Measurements from ENCODE around the gene HDLBP. TPM values are rescaled to one million over a fixed set of nuclear protein-coding genes. Genes with fewer than 3 reads are reported as not detected.
"Not testable (repeated sequence)": the region's sequence is repeated elsewhere in the genome, so short reads cannot be mapped to it uniquely, and the experiment has no call there.

The HDLBP gene
- total and polyA plus RNA-seq, 2 experiments from 2014 or later, result 389 to 437 TPM

- Histone ChIP-seq H3K36me3 (replicated peaks; ENCODE audit: insufficient read depth, low read depth) (no peaks in the 10 kb centered on the region), H3K27me3 (no peaks in the 10 kb centered on the region), H3K9me3 (ENCODE audit: low read depth) (no peaks in the 10 kb centered on the region), H3K4me3 (no peak overlapping the region), H3K27ac (no peak overlapping the region), H3K9me2 (replicated peaks; ENCODE audit: insufficient read depth) (no peaks in the 10 kb centered on the region), H4K20me1 (ENCODE audit: insufficient read depth, poor library complexity, severe bottlenecking) (no peaks in the 10 kb centered on the region), H3K4me1 (ENCODE audit: insufficient read depth) (no peaks in the 10 kb centered on the region), H3K79me2 (no peaks in the 10 kb centered on the region), H2AFZ (no peak overlapping the region), H3K4me2 (no peak overlapping the region)
- no peak for TF ChIP-seq CTCF (IDR thresholded peaks at IDR 0.05; ENCODE audit: poor library complexity)
- TF ChIP-seq EZH2phosphoT487 (IDR thresholded peaks at IDR 0.05; ENCODE audit: low read depth, severe bottlenecking, unreplicated experiment), result no peak
- TF ChIP-seq EZH2 (IDR thresholded peaks at IDR 0.05; ENCODE audit: borderline replicate concordance), result no peak
- no peak for DNase-seq (ENCODE audit: low spot score)
- WGBS (ENCODE audit: low lambda C conversion rate, missing lambda C conversion rate), result 88% methylated on average over 16 of the region's 16 CpGs
These were observed 116.2 kb downstream of the HDLBP start for GRCh38 chr2:241199286-241199685.

DNA sequence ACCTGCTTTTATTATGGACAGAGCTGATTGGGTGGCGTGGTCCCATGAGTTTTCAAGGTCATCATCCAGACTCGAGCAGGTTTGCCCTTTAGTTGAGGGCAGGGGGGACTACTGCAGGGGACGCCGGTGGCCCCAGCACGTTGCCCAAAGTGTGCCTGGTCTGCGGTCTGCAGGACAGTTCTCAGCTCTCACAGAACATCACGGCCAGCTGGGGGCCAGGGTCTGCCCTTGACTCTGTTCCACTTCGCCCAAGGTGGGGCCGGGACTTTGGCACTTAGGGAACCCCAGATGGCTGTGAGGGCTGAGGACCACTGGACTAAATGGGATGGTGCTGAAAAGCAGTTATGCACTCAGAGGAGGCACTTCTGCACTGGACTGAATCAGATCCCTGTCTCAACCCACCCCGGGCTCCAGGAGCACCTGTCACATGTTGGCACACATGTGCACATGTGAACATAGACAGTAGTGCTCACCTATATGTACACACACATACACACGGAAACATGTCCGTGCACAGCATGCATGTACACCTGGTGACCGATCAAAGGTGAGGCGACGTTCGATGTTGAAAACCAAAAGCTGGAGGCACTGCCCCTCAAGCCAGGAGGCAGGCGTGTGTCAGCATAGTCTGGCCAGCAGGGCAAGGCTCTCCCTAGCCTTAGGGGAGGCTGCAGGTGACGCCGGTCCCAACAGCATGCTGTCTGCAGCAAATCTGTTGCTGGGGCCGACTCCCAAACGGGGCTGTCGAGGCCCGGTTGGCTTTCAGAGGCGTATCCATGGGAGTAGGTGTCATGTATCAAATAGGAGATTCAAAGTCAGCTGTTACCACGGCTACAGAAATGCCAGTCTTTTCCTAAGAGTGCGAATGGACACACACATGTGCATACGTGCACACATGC lies 116.8 kb downstream of the HDLBP start:
- no peaks in the 10 kb centered on the region for H3K79me2 ChIP-seq
- no peaks in the 10 kb centered on the region for H3K36me3 ChIP-seq (replicated peaks; ENCODE audit: insufficient read depth, low read depth)
- no peak overlapping the region for H3K4me2 ChIP-seq
- TF ChIP-seq EZH2 (IDR thresholded peaks at IDR 0.05; ENCODE audit: borderline replicate concordance), result no peak
- TF ChIP-seq EZH2phosphoT487 (IDR thresholded peaks at IDR 0.05; ENCODE audit: low read depth, severe bottlenecking, unreplicated experiment), result no peak
- no peak overlapping the region for H2AFZ ChIP-seq
- H3K4me1 ChIP-seq (ENCODE audit: insufficient read depth), result no peaks in the 10 kb centered on the region
- no peak overlapping the region for H3K4me3 ChIP-seq
- H4K20me1 ChIP-seq (ENCODE audit: insufficient read depth, poor library complexity, severe bottlenecking), result no peaks in the 10 kb centered on the region
- H3K9me2 ChIP-seq (replicated peaks; ENCODE audit: insufficient read depth), result no peaks in the 10 kb centered on the region
- DNase-seq (ENCODE audit: low spot score), result no peak
- H3K9me3 ChIP-seq (ENCODE audit: low read depth), result no peaks in the 10 kb centered on the region
- H3K27ac ChIP-seq, result no peak overlapping the region
- WGBS (ENCODE audit: low lambda C conversion rate, missing lambda C conversion rate), result 85% methylated on average over 27 of the region's 27 CpGs
- H3K27me3 ChIP-seq, result no peaks in the 10 kb centered on the region

- TF ChIP-seq EZH2phosphoT487 (IDR thresholded peaks at IDR 0.05; ENCODE audit: low read depth, severe bottlenecking, unreplicated experiment), result no peak
- TF ChIP-seq EZH2 (IDR thresholded peaks at IDR 0.05; ENCODE audit: borderline replicate concordance), result no peak
- no peak for TF ChIP-seq CTCF (IDR thresholded peaks at IDR 0.05; ENCODE audit: poor library complexity)
- no peaks in the 10 kb centered on the region for H3K36me3 ChIP-seq (replicated peaks; ENCODE audit: insufficient read depth, low read depth)
- DNase-seq (ENCODE audit: low spot score), result no peak
- no peaks in the 10 kb centered on the region for H3K27me3 ChIP-seq
- H3K4me2 ChIP-seq, result no peak overlapping the region
- H4K20me1 ChIP-seq (ENCODE audit: insufficient read depth, poor library complexity, severe bottlenecking), result no peaks in the 10 kb centered on the region
- no peak overlapping the region for H3K4me3 ChIP-seq
- no peaks in the 10 kb centered on the region for H3K4me1 ChIP-seq (ENCODE audit: insufficient read depth)
- H2AFZ ChIP-seq, result no peak overlapping the region
- no peaks in the 10 kb centered on the region for H3K9me2 ChIP-seq (replicated peaks; ENCODE audit: insufficient read depth)
- no peaks in the 10 kb centered on the region for H3K9me3 ChIP-seq (ENCODE audit: low read depth)
- 90% methylated on average over 6 of the region's 6 CpGs for WGBS (ENCODE audit: low lambda C conversion rate, missing lambda C conversion rate)
- H3K79me2 ChIP-seq, result no peaks in the 10 kb centered on the region
- H3K27ac ChIP-seq, result no peak overlapping the region
These were observed 117.5 kb downstream of the HDLBP start for GRCh38 chr2:241197947-241198346.

- H3K9me2 ChIP-seq (replicated peaks; ENCODE audit: insufficient read depth); H3K9me3 ChIP-seq (ENCODE audit: low read depth); H3K4me2 ChIP-seq; H3K27ac ChIP-seq; H3K4me1 ChIP-seq (ENCODE audit: insufficient read depth); H3K79me2 ChIP-seq; DNase-seq (ENCODE audit: low spot score); H3K36me3 ChIP-seq (replicated peaks; ENCODE audit: insufficient read depth, low read depth); H3K4me3 ChIP-seq; H4K20me1 ChIP-seq (ENCODE audit: insufficient read depth, poor library complexity, severe bottlenecking); H2AFZ ChIP-seq; H3K27me3 ChIP-seq: not testable (repeated sequence)
- WGBS (ENCODE audit: low lambda C conversion rate, missing lambda C conversion rate), result 95% methylated on average over 14 of the region's 14 CpGs
These were observed 118.2 kb downstream of the HDLBP start for GRCh38 chr2:241197246-241197645.
